ENCODE results near the gene SLC37A4.
"Not testable (repeated sequence)": the region's sequence is repeated elsewhere in the genome, so short reads cannot be mapped to it uniquely, and the experiment has no call there.

DNA sequence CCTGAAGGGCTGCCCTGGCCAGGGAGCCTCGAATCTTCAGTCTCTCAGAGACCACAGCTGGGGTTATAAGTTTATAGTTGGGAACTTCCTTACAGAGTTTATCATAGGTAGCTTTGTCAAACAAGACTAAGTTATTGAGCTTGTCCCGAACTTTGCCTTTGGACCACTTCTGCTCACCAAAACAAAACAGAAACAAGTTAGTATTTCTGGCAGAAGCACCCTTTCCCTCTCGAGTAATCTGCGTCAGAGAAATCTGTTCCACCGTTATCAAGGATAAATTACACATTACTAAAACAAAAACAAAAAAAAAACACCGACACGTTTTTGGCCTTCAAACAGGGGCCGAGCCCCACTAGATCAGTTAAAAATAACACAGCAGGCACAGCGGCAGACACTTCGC, 13.3 kb downstream of the SLC37A4 start:
- TF ChIP-seq, protein P1, sequence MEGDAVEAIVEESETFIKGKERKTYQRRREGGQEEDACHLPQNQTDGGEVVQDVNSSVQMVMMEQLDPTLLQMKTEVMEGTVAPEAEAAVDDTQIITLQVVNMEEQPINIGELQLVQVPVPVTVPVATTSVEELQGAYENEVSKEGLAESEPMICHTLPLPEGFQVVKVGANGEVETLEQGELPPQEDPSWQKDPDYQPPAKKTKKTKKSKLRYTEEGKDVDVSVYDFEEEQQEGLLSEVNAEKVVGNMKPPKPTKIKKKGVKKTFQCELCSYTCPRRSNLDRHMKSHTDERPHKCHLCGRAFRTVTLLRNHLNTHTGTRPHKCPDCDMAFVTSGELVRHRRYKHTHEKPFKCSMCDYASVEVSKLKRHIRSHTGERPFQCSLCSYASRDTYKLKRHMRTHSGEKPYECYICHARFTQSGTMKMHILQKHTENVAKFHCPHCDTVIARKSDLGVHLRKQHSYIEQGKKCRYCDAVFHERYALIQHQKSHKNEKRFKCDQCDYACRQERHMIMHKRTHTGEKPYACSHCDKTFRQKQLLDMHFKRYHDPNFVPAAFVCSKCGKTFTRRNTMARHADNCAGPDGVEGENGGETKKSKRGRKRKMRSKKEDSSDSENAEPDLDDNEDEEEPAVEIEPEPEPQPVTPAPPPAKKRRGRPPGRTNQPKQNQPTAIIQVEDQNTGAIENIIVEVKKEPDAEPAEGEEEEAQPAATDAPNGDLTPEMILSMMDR (IDR thresholded peaks at IDR 0.05), result not testable (repeated sequence)
- TF ChIP-seq POLR2A (IDR thresholded peaks at IDR 0.05), result not testable (repeated sequence)

All from testis (tissue), 2 donors.